CD4-positive, alpha-beta T cell treated with Interleukin-15 for 1 hour (primary cell): Measurements from ENCODE around the gene OR8S1.

Experiments
- DNase-seq: peaks from one replicate; pipeline ENCODE4 v3.0.0-alpha.2; 2020

Gene OR8S1

GRCh38 chr12:48557919-48558318 is 32.5 kb downstream of the OR8S1 start:
- no peak for DNase-seq

- no peak for DNase-seq
Measured at GRCh38 chr12:48567731-48568130, 42.3 kb downstream of the OR8S1 start.

GRCh38 chr12:48569946-48570345 is 44.5 kb downstream of the OR8S1 start, which contains the start of gene LALBA:
LALBA (minus strand) TSS chr12:48570046; CDS start chr12:48570020, 26 bp downstream.
- DNase-seq = no peak

DNA sequence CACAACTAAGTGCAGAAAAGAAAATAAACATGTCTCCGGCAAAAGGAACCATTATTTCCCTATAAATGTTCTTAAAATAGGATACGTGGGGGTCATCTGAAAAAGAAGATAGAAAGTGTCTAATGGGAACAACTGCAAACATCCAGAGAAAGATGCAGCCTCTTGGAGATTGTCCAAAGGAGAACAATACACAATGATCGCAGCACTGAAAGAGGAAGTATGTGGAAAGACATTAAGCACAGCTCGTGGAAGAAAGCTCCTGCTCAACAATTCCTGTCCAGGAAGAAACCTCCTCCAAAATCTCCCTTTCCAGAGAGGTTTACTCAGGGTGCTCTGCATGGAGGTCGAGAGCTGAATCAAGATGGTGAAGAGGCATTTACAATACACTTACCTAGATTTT is 46.9 kb downstream of the OR8S1 start:
- DNase-seq = no peak
